WI38 (cell line): ENCODE data around the gene SLC44A3.
A peak's percentile ranks its signal among the peaks of the same experiment; 100 is the strongest.

ENCODE experiments used
- H3K4me3 ChIP-seq: 2 replicates; pipeline ENCODE4 v1.5.1; 2011; ENCODE audit warnings: low read depth, mild to moderate bottlenecking, control low read depth, low read length
- CTCF ChIP-seq: IDR thresholded peaks from 2 replicates; pipeline ENCODE4 v1.5.1; 2012; ENCODE audit warnings: low read depth, mild to moderate bottlenecking, control low read depth, low read length

The SLC44A3 gene

GRCh38 chr1:94872771-94873495 lies 52.8 kb downstream of the SLC44A3 start:
- H3K4me3 ChIP-seq = no peak overlapping the region
- no peak for TF ChIP-seq CTCF

GRCh38 chr1:94873520-94874351 lies 53.6 kb downstream of the SLC44A3 start:
- no peak overlapping the region for H3K4me3 ChIP-seq
- TF ChIP-seq CTCF = no peak

GRCh38 chr1:94874423-94874822 lies 54.3 kb downstream of the SLC44A3 start:
- H3K4me3 ChIP-seq = no peak overlapping the region
- TF ChIP-seq CTCF = no peak

- no peak overlapping the region for H3K4me3 ChIP-seq
- TF ChIP-seq CTCF = no peak
These were observed 55.6 kb downstream of the SLC44A3 start for GRCh38 chr1:94875794-94876193.

- H3K4me3 ChIP-seq = no peak overlapping the region
- no peak for TF ChIP-seq CTCF
These were observed 56.2 kb downstream of the SLC44A3 start for GRCh38 chr1:94876362-94876761.

GRCh38 chr1:94878329-94878728 lies 58.2 kb downstream of the SLC44A3 start:
- no peak for TF ChIP-seq CTCF
- no peak overlapping the region for H3K4me3 ChIP-seq

- peak overlapping the region; percentile 33 for H3K4me3 ChIP-seq
- TF ChIP-seq CTCF = no peak
These were observed 63.5 kb downstream of the SLC44A3 start for GRCh38 chr1:94883691-94884090.
